Head of caudate nucleus (tissue), 42 donors: Measurements from ENCODE around the gene JMJD4.

Source experiments
- DNase-seq, 42 donors: peaks; one replicate each; pipeline versions ENCODE4 v3.0.0 to v3.0.0-alpha.2; 2020 to 2021; ENCODE audit warnings: mixed read lengths in 7 of 42
- intact Hi-C: fragments of 100-400 bp; cut with DNase I; formaldehyde crosslinking; loops from one replicate; pipeline ENCODE4 v1.15.0; 2022

JMJD4 gene

DNA sequence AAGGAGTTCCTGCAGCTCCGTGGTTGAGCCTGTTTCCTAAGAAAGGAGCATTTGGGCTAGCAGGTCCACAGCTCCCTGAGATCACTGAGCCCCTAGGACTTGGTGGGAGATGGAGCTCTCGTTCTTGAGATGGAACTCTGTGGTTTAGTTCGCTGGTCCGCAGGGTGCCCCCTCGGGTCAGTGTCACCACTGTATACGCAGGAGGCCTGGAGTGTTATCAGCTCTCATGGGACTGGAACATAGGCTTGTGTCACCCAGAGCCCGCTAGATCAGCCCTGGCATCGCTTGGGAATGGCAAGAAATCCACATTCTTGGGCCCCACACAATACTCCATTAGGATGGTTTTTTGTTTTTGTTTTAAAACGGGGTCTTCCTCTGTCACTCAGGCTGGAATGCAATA lies 3.7 kb upstream of the JMJD4 start:
- intact Hi-C loops, result loop anchor here (10.0 kb wide), 1 partner anchor 346 kb away; the partner anchor contains the start of gene ARF1

DNA sequence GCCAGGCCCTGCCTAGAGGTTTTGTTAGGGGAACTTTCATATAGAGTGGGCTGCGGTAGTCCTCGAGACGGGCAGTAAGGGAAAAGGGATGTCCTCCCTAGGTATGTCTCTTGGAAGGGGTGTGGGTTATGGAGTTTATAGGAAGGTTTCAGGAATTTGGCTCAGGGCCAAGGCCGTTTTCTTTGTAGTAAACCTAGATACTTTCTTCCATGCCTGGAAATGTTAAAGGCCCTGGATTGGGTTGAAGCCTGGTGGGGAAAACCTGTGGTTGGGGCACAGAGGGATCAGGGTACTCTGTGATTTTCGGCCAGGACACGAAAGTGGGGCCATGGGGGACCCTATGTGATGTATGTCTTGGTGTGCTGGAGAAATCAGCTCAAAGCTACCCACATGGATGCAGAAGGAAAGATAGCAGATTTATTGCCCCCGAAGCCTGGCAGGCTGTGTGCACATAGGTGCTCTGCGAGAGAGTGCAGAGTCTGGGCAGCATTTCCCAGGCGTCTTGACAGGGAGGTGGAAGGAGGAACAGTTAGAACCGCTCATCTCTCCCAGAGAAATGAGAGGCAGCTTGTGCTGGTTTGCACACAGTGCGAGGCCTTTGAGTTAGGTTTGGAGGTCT lies 1.8 kb upstream of the JMJD4 start:
- DNase-seq, result no peak
- intact Hi-C loops, result loop anchor here (10.0 kb wide), 1 partner anchor 348 kb away; the partner anchor contains the start of gene ARF1

More for the DNA sequence above, 3.7 kb upstream of the JMJD4 start:
- no peak for DNase-seq

DNA sequence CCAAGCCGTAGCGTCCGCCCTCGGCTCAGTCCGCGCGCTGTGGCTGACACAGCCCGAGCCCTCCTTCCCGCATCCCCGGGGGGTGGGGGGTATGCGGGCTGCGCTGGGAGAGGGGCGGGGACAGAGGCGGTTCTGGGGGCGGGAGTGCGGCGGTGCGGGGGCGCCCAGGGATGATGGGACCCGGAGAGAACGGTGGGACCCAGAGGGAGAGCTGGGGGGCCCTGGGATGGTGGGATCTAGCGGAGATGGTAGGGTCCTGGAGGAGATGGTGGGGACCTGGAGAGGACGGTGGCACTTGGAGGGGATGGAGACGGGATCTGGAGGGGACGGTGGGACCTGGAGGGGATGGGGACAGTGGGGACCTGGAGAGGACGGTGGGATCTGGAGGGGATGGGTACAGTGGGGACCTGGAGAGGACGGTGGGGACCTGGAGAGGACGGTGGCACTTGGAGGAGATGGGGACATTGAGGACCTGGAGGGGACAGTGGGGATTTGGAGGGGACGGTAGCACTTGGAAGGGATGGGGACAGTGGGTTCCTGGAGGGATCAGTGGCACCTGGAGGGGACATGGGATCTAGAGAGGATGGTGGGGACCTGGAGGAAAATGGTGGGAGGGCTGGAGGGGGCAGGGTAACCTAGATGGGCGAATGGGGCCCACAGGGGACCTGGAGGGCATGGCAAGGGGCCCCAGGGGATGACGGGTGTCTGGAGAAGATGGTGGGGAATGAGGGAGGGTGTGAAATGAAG lies 610 bp upstream of the JMJD4 start:
- intact Hi-C loops, result loop anchor here (10.0 kb wide), 1 partner anchor 349 kb away; the partner anchor contains the start of gene ARF1
- DNase-seq, result peak in 1 of 42 donors; percentile 52

DNA sequence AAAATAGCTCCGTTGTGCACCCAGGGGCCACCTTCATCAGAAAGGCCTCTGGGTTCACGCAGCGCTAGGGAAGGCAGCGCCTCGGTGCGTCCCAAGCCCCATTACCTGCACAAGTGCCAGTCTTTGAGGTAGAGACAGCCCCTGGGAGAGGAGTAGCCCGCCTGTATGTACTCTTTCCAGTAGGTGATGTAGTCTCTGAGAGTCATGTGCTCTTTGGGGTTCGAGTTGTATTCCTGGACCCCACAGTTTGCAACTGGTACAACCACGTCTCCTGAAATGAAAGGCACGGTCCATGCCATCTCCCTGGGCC lies 601 bp downstream of the JMJD4 start:
- peak in 1 of 42 donors; percentile 24 for DNase-seq
- intact Hi-C loops, result loop anchor here (10.0 kb wide), 1 partner anchor 350 kb away; the partner anchor contains the start of gene ARF1

DNA sequence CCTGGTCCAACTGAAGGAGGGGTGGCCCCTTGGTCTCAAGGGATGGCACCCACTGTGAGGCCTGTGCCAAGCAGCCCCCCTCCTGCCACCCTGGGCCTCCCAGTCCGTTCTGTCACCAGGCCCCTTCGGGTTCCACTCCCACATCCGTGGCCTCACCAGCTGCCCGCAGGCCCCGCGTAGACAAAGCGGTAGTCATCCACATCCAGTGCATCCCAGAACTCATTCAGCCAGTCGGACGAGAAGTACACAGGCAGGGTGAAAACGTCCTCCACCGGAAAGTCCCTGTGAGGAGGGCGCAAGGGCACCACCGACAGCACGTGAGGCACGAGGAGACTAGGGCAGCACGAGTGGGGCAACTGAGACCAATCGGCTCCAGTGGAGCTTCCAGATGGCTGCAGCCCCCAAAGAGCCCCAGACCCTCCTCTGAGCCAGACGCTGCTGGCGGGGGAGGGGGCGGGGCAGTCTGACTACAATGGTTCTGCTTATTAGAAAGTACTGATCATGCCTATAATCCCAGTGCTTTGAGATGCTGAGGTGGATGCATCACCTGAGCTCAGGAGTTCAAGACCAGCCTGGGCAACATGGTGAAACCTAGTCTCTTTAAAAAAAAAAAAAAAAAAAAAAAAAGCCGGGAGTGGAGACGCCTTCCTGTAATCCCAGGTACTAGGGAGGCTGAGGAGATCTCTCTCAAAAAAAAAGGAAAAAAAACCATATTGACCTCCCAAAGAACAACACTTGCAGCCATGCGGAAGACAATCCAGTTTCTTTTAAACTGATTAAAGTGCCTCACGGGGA lies 1.2 kb downstream of the JMJD4 start:
- intact Hi-C loops, result loop anchor here (10.0 kb wide), 1 partner anchor 351 kb away; the partner anchor contains the start of gene ARF1
- DNase-seq, result no peak

DNA sequence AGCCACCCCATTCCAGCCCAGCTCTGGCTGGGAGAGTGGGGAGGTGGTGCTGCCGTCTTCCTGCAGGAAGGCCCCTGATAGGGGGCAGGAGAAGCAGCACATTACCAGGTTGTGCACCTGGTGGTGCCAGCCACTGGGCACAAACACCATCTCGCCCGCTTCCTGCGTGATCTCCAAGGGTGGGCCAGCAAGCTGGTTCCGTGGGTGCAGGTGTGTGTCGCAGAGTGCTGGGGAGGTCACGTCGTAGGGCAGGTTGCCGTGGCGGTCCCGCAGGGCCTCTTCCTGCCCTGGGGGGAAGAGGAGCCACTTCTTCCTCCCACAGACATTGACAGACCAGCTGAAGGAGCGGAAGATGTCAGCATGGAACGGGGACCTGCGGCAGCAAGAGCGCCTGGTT lies 1.8 kb downstream of the JMJD4 start:
- intact Hi-C loops, result loop anchor here (10.0 kb wide), 1 partner anchor 351 kb away; the partner anchor contains the start of gene ARF1
- no peak for DNase-seq

DNA sequence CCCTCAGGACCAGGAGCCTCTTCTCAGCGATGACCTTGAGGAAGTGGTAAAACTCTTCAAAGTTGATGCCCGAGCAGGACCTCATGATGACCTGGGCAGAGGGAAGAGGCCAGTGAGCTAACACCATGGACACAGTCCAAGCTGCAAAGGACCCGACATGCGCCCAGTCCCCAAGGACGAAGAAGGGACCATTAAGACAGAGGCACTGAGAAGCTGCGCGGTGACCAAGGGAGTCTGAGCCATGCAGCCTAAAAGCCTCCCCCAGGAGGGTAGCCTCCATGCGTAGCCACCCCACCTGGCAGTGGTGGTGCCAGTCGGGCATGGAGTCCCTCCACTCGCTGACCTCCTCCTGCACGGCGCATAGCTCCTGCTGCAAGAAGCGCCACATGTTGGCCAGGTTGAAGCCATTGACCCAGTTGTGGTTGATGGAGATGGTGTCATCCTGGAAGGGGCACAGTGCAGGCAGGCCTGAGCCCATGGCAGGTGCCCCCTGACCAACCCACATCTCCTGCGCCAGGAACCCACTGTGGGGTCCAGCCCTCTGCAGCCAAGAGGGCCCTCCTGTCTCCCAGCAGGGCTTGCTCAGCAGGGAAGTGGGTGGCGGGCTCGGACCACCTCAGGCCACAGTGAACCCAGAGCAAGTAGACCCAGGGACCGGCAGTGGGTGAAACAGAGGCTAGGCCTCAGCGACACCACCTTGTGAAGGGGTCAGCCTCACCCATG lies 2.4 kb downstream of the JMJD4 start:
- DNase-seq, result no peak
- intact Hi-C loops, result loop anchor here (10.0 kb wide), 1 partner anchor 352 kb away; the partner anchor contains the start of gene ARF1

DNA sequence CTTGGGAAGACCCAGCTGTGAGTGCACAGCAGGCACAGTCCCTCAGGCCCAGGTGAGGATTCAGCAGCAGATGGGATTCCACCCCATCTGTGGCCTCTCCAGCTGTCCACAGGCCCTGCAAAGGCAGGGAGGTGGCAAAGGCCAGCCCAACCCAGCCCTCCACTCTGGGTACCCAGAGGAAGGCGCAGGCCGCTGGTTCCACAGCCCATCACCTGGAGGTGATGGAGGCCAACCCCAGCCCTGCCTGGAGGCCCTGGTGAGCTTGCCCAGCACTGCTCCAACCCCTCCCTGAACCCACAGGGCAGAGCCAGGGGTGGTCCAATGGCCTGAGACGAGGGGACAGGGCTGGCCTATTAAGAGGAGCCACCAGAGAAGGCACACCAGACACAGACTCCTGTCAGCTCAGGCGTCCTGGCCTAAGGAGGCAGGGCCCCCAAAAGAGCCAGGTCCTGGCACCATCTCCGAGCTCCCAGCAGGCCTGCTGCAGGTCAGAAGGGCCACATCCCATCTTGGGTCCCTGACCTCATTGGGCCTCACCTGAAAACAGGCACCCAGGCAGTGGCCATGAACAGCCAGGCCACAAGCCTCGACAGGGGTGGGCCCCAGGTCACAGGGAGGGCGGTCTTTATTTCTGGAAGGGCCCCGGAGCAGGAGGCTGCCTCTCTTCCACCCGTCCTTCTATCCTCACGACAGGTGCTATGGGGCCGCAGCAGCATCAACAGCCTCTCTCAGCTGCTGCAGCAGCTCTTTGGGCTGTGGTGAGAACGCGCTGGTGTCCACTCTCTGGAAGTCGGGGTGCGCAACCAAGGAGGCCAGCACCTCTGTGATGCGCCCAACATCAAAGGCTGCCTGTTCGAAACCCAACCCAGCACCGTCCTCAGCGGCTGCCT lies 3.2 kb downstream of the JMJD4 start:
- intact Hi-C loops, result loop anchor here (10.0 kb wide), 1 partner anchor 353 kb away; the partner anchor contains the start of gene ARF1

DNA sequence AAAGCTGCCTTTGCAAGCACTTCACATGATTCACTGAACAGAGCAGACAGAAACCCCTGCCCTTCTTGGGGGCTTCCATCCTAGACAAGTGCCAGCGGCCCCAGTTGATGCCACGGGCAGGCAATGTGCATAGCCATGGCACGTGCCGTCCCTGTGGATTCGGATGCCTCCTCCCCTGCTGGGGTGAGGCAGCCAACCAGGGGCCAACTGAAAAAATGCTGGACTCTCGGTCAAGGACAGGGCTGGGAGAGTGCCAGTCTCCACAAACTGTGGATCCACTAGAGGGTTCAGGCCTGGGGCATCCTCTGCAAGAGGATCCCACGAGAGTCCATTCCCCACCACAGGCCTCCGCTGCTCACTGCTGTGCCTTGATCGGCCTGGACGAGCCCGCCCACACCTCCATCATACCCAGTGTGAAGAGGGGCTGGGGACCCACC lies 3.8 kb downstream of the JMJD4 start:
- intact Hi-C loops, result loop anchor here (10.0 kb wide), 1 partner anchor 354 kb away; the partner anchor contains the start of gene ARF1
- DNase-seq, result no peak

More for the DNA sequence above, 3.2 kb downstream of the JMJD4 start:
- DNase-seq, result no peak

DNA sequence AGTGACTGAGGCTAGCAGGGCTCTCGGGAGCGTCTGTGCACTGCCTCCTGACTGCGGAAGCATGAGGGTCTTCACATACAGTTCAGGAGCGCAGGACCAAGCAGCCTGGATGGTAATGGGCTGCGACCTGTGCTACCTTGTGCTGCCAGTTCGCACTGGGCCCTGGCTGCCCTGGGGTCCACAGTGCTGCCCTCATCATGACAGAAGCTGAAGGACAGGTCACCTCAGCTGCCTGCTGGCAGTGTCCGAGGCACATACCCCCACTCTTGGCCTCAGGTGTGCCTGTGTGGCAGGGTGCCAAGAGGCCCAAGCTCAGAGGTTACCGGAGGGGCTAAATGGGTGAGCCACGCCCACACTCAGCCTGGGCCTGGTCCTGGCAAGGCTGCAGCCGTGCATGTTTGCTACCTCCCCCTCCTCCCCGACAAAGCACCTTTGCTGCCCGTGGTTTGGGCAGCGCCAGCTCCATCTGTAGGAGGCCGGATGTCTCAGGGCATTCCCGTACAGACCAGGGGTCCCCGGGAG lies 4.4 kb downstream of the JMJD4 start:
- intact Hi-C loops, result loop anchor here (10.0 kb wide), 1 partner anchor 354 kb away; the partner anchor contains the start of gene ARF1
- no peak for DNase-seq

DNA sequence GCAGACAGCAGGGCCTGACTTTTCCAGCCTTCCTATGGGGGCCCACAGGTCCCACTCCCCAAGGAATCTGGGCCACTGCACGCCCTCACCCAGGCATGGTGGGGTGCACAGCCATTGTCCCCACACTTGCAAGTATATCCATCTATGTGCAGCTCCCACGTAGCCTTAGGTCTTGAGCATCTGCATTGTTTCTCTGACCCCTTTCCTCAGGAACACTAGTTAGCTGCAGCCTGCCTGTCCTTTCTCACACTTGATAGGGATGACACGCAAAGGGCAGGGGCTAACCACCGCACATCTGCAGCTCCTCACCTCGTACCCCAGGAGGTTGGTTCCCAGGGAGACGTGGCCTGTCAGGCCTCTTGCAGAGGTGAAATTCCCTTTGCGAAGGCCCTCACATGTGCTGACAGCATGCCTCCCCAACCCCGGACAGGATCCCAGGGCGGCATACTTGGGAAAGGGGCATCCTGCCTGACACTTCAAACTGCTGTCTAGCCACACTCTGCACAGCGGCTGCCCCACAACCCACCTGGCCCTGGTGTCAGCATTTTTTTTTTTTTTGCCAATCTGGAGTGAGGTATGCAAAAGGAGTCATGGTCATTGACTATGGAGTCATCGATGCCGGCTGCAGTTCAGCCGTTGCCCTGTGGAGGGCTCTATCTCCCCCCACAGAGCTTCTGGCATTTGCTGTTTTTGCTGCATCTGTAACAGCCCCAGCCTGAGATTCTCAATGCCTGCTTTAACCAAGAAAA lies 5.0 kb downstream of the JMJD4 start:
- intact Hi-C loops, result loop anchor here (10.0 kb wide), 1 partner anchor 355 kb away; the partner anchor contains the start of gene ARF1
- DNase-seq, result peak; percentile 37 to 84 (median 67)

DNA sequence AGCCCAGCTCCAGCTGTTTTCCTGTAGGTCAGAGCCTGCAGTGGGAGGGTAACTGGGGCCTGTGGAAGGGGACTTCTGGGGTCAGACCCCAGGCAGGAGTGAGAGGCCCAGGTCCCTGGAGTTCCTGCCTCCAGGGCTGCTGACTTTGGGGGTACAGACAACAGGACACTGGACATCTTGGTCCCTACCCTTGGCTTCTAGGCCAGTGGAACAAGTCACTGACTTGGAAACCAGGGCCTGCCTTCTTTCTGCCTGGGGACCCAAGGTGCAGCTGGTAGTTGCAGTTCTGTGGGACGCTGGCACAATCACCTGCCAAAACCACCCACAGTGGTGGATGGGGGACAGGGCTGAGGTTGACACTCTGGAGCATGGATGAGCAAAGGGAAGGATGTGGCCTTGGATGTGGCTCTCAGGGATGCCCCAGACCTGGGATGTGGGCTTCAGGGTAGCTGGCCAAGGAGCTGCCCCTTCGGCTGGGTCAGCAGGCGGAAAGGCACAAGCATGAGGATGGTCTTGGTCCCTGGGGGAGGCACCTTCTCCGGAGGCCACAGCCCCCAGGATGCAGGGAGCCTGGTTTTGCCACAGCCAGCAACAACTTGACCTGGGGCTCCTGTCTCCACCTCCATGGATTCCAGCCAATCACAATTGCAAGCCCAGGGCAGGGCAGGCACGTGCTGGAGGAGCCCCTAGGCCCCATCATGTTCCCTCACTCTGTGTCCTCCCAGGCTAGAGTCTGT lies 5.8 kb downstream of the JMJD4 start:
- DNase-seq, result no peak
- intact Hi-C loops, result no loop called here

DNA sequence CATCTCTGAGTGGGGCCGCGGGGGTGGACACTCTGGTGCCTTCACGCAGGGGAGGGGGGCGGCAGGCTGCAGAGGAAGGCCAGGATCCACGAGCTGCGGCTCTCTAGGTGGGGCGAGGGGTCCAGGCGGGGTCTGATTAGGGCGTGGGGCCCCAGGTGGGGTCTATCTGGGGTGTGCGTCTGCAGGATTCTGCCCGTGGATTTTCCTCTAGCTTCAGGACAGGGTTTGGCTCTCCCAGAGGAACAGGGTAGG lies 6.3 kb downstream of the JMJD4 start:
- intact Hi-C loops, result no loop called here
- DNase-seq, result peak in 27 of 42 donors; percentile 34 to 74 (median 56)

DNA sequence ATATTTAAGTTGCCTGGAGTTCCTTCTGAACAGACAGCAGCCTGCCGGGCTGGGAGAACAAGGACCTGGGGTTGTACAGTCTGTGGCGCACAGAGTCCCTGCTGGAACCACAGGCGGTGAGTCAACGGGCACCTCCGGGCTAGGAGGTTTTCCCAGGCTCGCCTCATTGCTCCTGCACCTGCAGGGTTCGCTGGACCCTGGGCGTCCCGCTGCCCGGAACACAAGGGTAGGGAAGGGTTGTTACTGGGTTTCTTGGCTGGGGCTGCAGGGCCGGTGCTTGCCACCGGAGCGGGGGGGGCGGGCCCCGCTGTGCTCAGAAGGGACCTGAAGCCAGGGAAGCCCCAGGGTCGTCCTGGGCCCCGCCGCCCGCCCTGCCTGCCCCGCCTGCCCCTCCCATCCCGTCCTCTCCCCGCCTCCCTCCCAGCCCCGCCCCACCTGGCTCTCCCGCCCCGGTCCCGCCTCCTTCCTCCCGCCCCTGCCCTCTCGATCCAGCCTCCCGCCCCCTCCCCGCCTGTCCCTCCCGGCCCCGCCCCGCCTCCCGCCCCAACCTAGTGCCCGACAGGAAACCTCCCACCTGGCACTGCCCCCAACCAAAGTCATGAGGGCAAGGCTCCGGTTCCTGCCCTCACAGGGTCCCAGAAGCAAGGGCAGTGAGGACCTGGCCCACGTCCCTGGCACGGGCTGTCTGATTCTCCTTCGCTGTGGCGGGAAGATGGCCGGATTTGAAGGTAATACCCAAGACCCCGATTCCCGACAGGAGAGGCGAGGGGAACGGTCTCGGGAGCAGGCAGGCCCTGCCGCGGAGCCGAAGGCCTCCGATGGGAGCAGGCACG lies 6.8 kb downstream of the JMJD4 start:
- peak in 38 of 42 donors; percentile 42 to 86 (median 64) for DNase-seq
- intact Hi-C loops, result no loop called here

DNA sequence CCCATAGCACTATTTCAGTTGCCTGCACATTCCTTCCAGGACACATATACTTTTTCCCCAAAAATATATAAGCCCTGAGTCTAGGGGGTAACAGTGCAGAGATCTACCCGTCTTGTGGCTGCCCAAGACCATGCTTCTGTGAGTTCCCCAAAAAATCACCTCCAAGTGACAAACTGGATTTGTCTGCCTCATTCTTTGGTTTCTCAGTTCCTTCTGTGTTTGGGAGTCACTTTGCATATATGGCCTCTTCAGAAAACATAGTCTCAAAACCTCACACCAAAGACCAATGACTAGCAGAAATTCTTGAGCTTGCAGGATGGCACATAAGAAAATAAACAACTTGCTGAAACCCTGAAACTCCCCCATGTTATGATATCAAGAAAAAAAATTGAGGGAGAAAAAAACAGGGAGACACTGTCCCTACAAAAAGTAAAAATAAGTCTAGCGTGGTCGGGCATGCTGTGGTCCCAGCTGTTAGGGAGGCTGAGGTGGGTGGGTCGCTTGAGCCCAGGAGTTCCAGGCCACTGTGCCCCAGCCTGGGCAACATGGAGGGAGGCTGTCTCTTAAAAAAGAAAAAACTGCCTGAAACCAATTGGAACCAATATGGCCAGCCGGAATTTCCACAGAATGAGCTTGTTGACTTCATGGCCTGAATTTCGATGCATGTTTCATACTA lies 8.0 kb downstream of the JMJD4 start:
- intact Hi-C loops, result no loop called here
- no peak for DNase-seq
